T-helper 2 cell (primary cell): ENCODE data around the gene CCT5.
"Not testable (repeated sequence)": the region's sequence is repeated elsewhere in the genome, so short reads cannot be mapped to it uniquely, and the experiment has no call there.

Source experiments
- DNase-seq, 5 experiments: peaks; one replicate each; pipeline versions ENCODE4 v3.0.0 to v3.0.0-alpha.2; 2012 to 2022

CCT5 gene

GRCh38 chr5:10277773-10278630 is 27.9 kb downstream of the CCT5 start:
- no peak for DNase-seq

DNA sequence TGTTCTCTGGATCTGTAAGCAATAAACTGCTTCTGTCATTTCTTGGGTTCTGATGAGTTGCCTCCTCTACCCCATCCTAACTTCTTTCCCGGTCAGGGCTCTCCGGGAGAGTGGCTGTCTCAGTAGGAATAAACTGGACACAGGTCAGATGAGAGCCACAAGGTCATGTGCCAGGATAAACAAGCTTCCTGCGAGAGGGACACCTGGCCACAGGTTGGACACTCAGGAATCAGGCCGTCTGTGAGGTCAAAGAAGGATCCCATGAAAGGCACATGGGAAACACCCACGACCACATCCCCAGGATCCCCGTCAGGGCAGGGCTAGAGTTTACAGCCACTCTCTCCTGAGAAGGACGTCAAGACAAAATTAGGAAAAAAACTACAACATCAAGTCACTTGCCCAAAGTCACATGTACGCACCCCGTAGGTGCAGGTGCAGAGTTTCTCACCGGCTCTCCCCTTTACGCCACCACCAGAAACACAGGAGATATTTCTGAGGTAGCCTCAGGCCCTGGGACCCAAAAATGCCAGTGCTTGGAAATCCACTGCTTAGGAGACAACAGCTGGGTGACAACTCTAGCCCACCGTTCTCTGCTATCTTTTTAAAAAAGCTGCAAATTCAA is 28.7 kb downstream of the CCT5 start:
- DNase-seq: no peak

DNA sequence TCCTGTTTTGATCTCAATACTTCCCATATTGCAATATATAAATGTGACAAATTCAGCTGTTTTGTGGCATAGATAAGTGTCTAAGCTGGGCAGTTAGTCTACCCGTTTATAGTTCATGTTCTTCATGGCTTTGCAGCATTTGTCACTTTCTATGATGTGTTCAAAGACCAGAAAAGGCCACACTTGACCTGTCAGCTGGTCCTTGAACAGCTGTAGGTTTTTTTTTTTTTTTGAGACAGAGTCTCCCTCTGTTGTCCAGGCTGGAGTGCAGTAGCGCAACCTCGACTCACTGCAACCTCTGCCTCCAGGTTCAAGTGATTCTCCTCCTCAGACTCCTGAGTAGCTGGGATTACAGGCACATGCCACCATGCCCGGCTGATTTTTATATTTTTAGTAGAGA is 29.2 kb downstream of the CCT5 start:
- no peak for DNase-seq

- no peak for DNase-seq
Measured at GRCh38 chr5:10279925-10280720, 30.0 kb downstream of the CCT5 start.

DNA sequence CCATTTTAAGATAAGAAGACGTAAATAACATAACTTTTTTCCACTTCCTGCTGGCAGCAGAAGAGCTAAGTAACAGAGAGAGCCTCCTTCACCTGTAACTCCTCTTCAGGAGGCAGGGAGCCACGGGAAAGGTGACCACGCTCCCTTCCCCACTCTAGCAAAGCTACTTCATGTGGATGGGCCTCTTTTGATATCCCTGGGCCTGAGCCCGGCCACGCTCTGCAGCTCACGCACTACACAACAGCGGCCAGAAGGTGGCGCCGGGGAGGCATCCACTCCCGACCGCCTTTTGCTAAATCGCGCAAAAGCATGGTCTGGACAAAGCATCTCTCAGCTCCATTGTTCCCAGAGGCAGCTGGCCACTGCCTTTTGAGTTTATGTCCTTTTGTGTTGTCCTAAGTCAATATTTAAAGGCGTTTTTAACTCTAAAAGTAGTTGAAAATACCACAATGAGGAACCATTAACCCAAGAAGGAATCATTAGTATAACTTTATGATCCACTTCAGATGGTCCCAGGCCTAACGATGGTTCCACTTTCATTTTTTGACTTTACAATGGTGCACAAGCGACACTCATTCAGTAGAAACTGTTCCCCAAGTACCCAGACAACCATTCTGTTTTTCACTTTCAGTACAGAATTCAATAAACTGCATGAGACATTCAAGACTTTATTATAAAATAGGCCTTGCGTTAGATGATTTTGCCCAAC is 34.0 kb downstream of the CCT5 start:
- DNase-seq: peak; percentile 43 to 78 (median 64)

- DNase-seq: not testable (repeated sequence)
Measured at GRCh38 chr5:10285362-10285761, 35.3 kb downstream of the CCT5 start.

GRCh38 chr5:10286162-10286861 is 36.2 kb downstream of the CCT5 start:
- no peak for DNase-seq

DNA sequence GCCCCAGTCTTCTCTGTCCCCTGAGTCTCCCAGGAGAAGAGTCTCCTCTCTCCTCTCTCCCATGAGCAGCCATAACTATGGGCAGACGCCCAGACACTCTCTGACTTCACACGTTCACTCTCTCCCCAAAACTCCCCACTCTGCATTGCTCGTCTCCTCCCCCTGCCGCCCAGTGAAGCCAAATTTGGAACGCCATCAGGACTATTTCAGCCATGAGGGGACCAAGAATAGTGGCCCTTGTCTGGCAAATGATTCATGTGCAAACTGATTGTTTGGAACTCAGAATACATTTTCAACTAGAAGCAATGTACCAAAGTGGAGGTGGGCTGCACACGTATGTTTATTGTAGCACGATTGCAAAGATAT is 36.8 kb downstream of the CCT5 start:
- no peak for DNase-seq

GRCh38 chr5:10288592-10289219 is 38.6 kb downstream of the CCT5 start:
- peak in 2 of 5 experiments; percentile 7 to 60 for DNase-seq

DNA sequence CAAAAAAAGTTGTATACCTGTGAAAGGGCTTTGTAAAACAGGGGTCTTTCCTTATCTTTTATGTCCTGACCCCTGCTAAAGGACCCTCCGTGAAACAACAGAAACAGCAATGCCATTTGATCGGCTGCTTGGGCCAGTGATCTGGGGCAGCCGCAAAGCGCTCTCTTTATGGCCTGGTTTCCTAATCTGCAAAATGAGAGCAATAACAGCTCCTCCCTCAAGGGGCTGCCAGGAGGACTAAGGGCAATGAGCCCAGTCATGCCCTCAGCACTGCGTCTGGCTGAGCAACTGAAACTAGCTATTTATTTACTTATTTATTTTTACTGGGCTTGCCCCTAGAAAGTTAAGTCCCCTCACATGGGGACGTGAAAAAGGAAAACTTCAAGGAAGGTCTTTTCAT is 39.3 kb downstream of the CCT5 start:
- DNase-seq: no peak

- no peak for DNase-seq
Measured at GRCh38 chr5:10289991-10290390, 39.9 kb downstream of the CCT5 start.

GRCh38 chr5:10290438-10290837 is 40.4 kb downstream of the CCT5 start:
- DNase-seq: no peak

DNA sequence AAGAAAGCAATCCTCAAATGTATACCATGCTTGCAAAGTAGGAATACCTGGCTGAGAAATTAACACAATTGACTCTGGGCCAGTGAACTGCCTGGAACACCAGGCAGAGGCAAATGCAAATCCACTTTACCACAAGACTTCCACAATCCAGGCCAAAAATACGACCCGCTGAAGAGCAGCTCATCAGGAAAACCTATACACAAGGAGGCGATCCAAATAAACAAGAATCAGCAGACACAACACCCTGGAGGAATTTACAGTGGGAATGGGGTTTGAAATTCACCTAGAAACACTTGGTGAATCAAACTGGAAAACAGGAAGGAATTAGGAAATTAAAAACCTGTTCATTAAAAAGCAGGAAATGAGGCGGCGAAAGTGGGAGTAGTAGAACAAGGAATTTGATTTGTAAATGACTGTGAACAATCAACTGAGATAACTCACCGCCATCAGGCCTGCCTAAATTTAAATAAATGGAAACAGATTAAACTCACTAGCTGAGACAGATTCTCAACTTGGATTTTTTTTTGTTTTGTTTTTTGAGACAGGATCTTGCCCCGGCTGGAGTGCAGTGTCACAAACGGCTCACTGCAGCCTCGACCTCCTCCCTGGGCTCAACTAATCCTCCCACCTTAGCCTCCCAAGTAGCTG is 41.7 kb downstream of the CCT5 start:
- no peak for DNase-seq

DNA sequence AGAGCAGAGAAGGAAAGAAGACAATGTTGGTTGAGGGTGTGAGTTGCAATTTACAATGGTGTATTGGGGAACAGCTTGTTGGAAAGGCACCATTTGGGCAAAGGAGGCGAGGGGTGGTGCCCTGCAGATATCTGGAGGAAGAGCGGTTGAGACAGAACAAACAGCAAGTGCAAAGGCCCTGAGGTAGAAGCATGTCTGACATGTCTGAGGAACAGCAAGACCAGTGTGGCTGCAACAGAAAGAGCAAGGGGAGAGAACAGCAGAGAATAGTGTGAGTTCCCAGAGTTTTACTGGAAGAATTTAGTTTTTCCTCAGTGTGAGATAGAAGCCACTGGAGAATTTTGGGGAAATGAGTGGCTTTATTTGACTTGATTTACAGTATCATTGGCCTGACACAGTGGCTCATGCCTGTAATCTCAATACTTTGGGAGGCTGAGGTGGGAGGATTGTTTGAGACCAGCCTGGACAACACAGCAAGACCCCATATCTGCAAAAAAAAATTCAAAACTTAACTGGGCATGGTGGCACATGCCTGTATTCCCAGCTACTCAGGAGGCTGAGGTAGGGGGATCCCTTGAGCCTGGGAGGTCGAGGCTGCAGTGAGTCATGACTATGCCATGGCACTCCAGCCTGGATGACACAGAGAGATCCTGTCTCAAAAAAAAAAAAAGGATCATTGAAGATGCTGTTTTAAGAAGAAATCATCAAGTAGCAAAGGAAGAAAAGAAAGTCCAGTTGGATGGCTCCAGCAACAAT is 44.0 kb downstream of the CCT5 start:
- no peak for DNase-seq

DNA sequence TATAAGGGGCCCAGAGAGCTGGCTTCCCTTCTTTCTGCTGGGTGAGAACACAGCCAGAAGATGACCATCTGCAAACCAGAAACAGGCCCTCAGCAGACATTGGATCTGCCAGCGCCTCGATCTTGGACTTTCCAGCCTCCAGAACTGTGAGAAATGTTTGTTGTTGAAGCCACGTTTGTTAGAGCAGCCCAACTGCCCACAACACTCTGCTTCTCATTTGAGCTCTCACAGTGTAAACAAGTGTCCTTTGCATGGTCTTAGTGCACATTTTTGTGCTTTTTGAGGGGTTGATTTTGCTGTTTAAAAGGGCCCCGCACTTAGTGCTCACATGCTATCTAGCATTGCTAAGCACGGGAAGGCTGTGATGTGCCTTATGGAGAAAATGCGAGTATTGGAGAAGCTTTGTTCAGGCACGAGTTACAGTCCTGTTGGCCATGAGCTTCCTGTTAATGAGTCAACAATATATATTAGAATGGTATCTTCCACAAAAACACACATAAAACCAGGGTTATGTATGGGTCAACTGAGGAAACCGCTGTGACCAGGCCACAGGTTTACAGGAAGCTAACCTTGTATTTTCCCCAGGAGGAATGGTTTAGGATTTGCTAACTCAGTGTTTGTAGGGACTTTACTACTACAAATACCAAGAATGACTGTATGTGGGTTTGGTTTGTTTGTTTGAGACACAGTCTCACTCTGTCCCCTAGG is 45.7 kb downstream of the CCT5 start:
- DNase-seq: no peak

- no peak for DNase-seq
Measured at GRCh38 chr5:10297646-10298204, 47.6 kb downstream of the CCT5 start.

DNA sequence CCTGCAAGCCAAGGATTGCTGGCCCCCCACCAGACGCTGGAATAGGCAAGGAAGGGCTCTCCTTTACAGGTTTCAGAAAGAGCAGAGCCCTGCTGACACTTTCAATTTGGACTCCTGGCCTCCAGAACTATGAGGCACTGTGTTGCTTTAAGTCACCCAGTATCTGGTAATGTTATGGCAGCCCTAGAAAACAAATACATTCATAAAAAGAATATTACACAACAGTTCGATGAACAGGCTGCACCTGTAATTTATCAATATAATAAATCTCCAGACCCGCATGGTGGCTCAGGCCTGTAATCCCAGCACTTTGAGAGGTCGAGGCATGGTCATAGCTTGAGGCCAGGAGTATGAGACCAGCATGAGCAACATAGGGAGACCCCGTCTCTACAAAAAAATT is 50.2 kb downstream of the CCT5 start:
- no peak for DNase-seq

DNA sequence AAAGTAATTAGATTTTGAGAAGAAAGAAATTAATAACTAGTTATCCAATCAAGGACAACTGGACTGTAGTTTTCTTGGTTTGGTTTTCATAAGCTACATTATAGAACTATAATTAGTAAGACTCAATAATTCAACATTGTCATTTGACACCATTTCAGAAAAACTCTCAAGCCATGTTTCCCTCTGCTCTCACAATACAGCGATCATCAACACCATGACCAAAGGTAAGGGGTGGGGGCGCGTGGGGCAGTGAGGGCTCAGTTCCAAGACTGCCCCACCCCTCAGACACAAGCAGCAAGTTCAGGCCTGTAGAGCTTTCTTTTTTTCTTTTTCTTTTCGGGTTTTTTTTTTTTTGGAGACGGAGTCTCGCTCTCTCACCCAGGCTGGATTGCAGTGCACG is 51.2 kb downstream of the CCT5 start:
- no peak for DNase-seq

GRCh38 chr5:10301842-10302610 is 51.9 kb downstream of the CCT5 start:
- no peak for DNase-seq
